SK-N-DZ (cell line): Measurements from ENCODE around the gene AMN.

ENCODE experiments used
- DNase-seq: peaks from one replicate; pipeline ENCODE4 v3.0.0-alpha.2; 2015; ENCODE audit warnings: low spot score

Gene AMN

DNA sequence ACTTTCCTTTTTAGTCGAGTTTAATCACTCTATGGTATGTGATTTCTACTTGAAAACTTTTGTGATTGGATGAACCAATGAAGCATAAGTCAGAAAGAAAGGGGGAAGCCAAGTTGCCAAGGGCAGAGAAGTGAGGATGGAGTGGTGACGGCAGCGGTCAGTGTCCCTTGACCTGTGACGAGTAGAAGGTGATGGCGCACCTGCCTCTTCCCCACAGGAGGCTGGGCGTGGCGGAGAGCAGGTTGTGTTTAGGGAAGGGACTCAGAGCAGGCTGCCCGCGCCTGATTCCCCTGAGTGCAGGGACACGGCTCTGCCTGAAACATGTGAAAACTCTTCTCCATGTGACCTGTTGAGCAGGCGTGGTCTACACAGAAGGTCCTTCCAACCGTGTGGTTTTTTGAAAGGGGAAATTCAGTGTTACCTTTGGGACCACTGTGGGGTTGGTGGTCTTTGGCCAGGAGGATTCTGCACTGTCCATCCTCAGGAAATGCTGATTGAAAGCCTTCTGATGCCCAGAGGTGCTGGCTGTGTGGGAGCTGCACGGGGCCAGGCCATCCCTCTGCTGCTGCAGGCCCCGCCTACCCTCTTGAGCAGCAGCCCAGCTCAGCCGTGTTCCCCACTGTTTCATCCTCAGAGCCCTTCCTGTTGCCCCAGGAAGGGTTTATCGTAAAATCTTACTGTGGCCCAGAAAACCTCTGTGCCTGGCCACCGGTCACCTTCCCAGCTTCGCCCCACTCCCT, 23.5 kb upstream of the AMN start:
- DNase-seq = no peak

DNA sequence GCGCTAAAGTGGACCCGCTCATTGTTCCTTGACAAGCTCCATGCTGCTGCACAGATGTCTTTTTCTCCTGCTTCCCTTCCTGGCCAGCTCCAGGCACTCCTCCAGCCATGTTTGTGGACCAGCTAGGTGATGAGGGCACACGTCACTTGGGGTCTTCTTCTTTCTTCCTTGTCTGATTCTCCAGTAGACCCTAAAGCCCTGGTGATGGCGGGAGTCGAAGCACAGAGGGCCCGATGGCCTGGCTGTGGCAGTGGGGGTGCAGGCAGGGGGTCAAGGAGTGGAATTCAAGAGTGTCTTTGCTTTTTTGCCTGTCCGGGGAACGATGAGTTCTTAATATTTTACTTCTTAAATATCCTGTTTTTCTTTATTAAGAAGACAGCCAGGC, 23.0 kb upstream of the AMN start:
- no peak for DNase-seq

DNA sequence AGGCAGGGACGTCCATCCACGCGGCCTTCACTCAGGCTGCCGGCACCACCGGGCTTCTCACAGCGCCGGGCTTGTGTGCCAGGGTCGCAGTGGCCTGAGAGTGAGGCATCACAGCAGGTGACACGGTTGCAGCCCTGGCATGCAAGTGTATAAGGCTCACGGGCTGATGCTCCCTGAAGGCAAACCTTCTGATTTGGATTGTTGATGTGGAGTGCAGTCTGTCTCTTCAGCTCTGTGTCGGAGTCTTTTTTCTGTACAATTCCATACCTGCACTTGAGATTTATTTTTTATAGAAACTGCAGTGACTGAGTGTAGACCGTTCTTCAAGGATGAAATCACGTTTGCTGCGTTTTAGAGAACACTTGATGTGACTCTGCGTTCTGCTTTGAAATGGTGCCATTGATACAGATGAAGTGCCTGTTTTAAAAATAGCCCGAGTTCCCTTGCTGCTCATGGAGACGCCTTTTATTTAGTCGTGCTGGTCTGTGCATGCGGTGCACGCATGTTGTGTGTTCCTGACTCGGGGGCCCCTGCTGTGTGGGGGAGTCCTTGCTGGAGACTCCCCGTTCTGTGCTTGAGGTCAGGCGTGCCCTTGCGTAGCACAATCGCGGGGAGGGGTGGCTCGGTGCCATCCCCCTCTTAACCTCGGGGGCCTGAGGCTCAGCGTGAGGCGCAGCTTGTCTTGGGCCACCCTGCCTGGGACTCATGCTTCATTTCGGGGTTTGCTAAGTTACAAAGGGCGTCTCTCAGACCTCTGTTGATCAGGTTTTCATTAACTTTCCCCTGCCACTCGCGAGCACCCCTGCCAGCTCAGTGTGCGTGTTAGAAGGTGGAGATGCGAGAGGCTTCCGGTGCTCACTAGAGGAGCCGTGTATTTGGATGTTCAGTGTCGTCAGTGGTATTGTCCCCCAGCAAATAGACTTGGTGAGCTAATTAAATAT, 21.6 kb upstream of the AMN start:
- DNase-seq = no peak

DNA sequence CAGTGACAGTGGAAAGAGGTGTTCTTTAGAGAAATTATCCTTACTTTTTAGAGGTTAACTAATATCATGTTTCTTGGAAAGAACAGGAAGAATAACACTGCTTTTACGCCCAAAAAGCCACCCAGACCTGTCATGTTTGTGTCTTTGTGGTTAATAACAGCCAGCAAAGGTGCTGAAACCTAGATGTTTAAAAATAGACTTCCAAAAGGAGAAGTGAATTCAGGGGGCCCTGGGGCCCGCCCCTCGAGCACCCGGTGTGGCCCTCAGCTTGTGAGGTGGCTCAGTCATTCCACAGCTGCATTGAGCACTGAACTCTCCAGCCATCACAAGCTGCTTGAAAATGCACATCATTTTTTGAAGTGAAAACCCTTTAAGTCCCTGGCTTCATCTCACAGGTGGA, 20.8 kb upstream of the AMN start:
- DNase-seq = no peak

DNA sequence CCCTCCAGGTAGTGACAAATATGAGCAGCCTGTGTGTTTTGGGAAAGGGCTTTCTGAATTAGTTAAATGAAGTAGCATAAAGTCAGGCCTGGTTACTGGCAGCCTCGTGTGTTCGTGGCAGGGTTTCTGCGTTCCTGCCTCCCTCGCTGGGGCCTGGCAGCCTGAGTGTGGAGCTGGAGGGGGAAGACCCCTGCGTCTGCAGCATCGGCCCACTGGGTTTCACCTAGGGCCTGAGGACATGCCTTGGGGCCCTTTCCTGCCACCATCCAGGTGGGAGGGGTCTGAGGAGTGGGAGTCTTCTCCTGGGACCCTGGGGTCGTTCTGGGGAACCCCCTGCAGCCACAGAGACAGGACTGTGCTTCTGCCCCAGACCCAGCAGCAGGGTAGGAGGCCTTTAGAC, 20.4 kb upstream of the AMN start:
- DNase-seq = no peak

DNA sequence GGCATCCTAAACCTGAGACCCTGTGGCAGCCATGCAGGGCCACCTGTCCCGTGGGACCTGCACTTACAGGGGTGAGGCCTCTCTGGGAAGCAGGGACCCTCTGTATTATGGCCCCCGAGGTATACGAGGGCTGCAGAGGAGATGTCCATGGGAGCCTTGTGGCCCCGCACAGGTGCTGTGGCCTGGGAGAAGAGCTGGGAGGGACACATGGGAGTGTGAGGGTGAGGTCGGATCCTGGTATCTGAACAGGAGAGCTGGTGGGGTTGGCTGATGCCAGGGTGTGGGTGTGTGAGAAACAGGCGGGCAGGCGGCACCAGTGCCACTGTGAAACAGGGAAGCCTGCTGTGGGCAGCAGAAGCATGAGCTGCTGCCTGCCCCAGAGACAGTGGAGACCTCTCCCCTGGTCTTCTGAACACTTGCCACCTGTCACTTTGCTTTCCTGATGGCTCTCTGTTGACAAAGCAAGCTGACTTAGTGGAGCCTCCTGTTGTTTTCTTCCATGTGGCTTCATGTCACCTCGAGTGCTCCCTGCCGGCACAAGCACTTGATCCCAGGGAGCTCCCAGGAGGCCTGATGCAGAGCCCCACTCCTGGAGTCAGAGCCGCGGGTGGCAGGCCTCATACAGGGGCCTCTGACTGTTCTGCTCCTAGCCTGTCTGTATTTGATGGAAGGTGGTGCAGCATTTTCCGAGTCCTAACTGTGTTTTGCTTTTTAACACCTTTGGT, 19.8 kb upstream of the AMN start:
- DNase-seq = no peak

DNA sequence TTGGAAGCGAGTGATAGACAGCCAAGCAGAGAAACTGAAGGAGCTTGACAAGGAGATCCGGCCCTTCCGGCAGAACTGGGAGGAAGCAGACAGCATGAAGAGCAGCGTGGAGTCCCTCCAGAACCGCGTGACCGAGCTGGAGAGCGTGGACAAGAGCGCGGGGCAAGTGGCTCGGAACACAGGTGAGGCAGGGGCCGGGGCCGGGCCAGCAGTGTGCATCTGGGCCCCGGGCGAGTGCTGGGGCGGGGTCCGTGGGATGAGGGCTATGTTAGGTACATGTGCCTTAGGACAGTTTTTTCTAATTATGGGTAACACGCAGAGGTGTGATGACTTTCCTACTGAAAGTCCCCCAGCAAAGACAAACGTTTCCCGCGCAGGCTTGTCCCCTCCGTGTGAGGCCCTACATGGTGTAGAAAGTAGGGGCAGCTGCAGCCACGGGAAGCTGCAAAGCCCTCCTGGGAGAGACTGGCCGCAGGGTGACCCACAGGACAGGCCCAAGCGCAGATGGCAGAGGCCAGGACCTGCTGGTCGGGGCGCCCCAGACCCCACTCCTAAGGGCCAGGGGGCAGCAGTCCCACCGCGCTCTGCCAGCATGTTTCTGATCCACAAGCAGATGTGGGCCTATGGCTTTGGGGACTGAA, 19.1 kb upstream of the AMN start:
- DNase-seq = no peak

DNA sequence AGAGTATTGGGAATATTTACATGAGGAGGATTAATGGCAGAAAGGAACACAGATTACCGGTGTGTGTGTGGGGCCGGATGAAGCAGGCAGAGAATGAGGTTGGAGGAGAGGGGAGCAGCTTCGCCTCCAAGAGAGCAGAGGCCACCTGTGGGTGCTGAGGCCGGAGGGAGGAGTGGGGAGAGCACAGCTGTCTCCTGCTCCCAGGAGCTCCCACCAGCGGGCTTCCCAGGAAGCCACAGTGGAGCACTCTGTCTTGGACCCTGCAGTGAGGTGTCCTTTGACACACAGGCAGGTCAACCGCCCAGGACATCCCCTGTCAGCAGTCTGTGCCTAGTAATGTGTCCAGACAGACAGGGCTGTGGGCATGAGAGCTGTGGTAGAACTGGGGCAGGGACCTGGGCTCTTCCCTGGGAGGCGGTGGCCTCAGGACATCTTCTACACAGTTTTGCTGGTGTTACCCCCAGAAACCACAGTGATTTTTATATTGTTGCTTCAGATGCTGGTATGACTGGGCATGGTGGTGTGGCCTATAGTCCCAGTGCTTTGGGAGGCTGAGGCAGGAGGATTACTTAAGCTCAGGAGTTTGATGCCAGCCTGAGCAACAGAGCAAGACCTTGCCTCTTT, 18.5 kb upstream of the AMN start:
- no peak for DNase-seq

DNA sequence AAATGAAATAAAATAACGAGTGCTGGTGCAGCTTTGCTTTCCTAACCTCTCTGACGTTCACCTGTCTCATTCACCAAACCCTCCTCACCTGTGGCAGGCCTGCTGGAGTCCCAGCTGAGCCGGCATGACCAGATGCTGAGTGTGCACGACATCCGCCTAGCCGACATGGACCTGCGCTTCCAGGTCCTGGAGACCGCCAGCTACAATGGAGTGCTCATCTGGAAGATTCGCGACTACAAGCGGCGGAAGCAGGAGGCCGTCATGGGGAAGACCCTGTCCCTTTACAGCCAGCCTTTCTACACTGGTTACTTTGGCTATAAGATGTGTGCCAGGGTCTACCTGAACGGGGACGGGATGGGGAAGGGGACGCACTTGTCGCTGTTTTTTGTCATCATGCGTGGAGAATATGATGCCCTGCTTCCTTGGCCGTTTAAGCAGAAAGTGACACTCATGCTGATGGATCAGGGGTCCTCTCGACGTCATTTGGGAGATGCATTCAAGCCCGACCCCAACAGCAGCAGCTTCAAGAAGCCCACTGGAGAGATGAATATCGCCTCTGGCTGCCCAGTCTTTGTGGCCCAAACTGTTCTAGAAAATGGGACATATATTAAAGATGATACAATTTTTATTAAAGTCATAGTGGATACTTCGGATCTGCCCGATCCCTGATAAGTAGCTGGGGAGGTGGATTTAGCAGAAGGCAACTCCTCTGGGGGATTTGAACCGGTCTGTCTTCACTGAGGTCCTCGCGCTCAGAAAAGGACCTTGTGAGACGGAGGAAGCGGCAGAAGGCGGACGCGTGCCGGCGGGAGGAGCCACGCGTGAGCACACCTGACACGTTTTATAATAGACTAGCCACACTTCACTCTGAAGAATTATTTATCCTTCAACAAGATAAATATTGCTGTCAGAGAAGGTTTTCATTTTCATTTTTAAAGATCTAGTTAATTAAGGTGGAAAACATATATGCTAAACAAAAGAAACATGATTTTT, 17.1 kb upstream of the AMN start:
- DNase-seq = no peak

DNA sequence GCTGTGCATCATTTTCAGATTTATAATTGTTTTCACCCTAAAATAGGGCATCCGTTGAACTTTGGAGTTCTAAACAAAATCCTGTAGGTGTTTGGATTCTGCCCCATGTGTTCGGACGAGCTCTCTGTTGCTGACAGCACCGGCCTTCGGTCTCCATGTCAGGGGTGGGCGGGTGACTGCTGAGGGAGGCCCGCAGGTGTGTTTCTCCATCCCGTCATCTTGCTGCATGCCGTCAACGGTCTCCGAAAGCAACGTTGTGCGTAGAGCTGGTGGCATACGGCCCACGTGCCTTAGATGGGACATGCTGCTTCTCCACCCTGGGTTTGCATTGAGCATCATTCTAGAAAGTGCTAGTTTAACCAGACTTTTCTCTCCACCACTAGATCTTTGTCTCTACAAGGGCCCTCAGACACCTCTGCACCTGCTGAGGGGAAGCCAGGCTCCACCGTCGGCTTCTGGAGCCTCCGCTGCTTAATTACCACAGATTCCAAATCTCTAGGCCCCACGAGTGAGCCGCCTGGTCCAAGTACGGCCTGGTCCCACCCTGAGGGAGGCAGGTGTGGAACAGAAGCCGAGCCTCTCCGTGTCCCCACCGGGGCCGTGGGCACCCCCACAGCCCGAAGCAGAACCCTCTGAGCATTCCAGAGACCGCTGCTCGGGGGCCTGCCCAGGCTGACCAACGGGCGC, 15.7 kb upstream of the AMN start:
- DNase-seq = no peak

DNA sequence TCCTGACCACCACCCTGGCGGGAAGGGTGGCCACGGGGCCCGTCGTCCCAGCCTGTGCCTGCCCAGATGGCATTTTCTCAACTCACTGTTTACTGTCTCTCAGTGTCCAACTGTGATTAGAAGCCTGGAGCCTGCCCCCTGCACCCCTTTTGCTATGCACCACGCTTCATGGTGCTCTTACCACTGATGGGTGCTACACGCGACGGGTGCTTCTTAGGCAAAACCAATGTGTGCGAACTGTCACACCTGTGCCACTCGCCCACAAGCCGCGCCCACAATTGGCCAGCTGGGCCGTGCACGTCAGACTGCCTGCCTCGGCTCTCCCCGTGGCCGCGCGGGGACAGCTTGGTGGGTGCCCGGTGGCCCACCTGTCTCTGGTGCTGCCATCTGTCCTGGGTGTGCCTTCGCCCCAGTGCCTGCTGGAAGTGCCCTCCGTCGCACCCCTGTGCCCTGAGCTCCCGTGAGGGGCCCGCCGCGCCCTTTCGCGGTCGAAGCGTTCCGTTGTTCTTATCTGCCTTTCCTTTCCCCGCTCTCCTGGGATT, 15.1 kb upstream of the AMN start:
- no peak for DNase-seq

DNA sequence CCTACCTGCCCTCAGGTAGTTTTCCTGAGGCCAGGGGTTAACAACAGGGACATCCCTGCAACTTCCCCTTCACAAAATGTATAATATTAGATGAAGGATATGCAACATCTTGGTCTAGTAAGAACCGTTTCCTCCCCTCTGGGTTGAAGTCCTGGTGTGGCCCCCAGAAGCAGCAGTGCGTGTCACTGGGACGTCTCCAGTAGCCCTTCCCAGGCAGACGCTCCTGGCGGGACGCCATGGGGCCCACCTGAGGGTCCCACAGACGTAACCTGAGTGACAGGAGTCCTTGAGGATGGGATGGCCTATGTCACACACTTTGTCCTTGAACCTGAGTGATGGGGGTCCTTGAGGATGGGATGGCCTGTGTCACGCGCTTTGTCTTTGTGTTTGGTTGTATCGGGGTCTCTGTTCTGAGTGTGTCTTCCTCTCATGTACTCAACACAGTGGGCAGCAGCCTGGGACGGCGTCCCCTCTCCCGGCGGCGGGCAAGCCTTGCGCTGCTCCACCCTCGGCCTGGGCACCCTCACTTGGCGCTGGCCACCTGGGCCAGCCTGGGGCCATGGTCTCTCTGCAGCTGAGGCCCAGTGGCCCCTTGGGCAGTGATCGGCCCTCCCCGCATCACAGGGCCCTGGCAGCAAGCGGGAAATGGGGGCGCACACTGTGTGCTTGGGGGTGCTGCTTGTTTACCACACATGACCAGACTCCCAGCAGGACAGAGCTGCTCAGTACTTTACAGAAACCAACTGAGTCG, 14.3 kb upstream of the AMN start:
- no peak for DNase-seq

DNA sequence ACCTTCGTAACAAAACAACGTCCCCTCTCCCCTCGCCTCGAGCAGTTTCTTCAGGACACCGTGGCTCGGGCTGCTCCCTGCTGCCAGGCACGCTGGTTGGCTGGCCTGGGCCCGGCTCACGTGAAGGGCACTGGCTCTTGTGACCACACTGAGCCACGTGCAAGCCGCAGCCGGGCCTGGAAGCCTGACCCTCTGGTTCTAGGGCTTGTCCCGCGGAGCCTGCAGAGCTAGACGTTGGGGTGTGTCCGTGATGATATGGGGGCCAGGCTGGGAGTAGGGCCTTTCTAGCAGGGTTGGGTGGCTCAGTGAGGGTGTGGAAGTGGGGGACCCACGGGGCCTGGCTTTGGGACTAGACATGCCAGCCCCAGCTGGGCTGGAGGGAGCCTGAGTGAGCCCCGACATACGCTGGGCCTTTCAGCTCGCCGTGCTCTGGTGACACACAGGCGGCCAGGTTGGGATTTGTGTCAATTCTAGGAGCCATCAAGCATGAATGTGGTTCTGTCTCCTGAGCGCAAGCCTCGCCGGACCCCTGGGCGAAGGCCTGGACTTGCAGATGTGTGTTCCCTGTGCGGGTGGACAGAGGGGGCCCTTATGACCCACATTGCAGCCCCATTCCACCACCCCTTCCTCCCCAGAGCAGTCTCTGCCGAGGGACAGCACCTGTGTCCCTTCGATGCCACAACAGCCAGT, 13.6 kb upstream of the AMN start:
- no peak for DNase-seq

DNA sequence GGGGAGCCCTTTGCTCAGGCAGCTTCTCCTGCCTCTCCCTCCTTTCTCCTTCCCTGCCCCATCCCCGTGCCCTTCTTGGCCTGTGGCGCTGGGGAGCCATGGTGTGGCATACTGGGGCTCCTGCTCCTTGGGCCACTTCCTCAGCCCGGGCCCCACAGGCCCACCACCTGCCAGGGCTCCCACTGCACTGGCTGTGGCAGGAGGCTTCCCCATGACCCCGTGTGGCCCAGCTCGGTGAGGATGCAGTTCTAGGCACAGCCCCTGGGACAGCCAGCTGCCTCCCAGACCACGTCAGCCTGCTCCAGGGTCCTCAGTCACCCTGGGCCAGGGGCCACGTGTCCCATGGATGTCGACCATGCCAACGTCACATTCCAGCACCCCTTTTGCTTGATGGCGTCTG, 13.0 kb upstream of the AMN start:
- DNase-seq = no peak

DNA sequence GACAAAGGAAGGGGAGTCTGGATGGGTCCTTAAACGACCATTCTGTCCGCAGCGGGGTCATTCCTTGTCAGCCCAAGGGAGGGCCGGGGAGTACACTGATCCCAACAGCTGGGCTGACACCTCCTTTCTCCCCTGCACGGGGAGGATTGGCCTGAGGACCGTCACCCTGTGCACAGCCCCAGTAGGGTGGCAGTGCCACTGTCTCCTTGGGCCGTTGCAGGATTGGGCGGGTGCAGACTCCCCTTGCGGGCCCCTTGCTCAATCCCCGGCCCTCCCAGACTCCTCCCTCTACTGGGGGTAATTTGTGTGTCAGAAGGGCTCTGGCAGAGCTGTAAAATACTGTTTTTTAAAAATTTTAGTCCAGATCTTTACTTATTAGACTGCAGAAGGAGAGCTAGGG, 12.6 kb upstream of the AMN start:
- DNase-seq = no peak

DNA sequence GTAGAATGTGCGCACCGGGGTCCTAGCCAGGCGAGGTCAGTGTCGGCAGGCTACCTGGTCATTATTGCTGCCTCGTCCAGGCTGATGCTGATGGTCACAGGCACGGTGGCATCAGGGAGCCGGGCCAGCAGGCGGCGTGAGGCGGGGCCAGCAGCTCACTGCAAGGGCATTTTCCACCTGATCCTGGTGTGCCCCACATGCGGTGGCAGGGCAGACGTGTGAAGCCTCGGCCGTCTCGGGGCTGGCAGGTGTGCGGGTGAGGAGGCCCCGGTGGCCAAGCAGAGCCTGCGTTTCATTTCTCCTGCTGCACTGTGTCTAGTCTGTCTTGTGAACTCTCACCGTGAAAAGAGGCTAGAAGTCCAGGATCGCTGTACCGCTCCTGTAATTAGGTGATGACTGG, 12.0 kb upstream of the AMN start:
- DNase-seq = no peak

DNA sequence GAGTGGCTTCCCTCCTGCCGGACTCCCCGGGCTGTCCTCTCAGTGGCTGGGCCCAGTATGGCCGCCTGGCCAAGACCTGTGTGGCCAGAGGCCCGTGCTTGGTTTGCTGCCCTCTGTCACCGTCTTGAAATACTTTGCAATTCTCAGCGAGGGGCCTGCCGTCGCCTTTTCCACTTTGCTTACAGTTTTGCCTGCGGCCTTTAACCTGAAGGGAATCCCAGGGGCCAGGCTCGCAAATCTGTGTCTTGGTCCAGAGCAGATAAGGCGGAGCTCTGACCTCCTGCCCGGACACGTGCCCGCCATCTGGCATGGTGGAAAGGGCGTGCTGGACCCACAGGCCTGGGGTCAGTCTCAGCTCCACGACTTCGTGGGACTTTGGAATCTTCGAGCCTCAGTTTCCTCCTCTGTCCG, 10.9 kb upstream of the AMN start:
- DNase-seq = no peak
